IMR-90 (cell line): ENCODE data around the gene ZFAND6. TPM values are rescaled to one million over a fixed set of nuclear protein-coding genes. Genes with fewer than 3 reads are reported as not detected.

Source experiments
- ATAC-seq: fragments of 200-7000 bp; cut with Tn5 transposase; 2 replicates; pipeline ENCODE4 v1.9.1; 2020; ENCODE audit warnings: low read depth, mild to moderate bottlenecking, moderate library complexity
- BruUV-seq: library from RNA; stranded (reverse); fragments of 400-500 nt; replicated peaks from 2 replicates; lab custom pipeline; 2021; lab: Mats Ljungman, UMichigan
- CTCF ChIA-PET: fragments of 300-600 bp; formaldehyde crosslinking; extraction: SDS; loops from one replicate; lab custom pipeline; 2021; ENCODE audit warnings: antibody characterized with exemption; lab: Yijun Ruan, JAX
- POLR2A ChIA-PET: fragments of 300-600 bp; sonication (Branson Sonifier 250); formaldehyde crosslinking; loops from one replicate; lab custom pipeline; 2022; ENCODE audit warnings: antibody characterized with exemption; ENCODE audit not compliant: unreplicated experiment; lab: Charles Lee
- DNase-seq: peaks from one replicate; pipeline ENCODE4 v3.0.0; 2013
- H2AFZ ChIP-seq: replicated peaks from 2 replicates; pipeline ENCODE3; 2013; ENCODE audit warnings: low read length, mild to moderate bottlenecking; ENCODE audit not compliant: poor library complexity
- H2AK5ac ChIP-seq: 2 replicates; pipeline ENCODE4 v1.6.1; 2013; ENCODE audit warnings: low read depth, low read length, inconsistent platforms
- H2AK9ac ChIP-seq: replicated peaks from 2 replicates; pipeline ENCODE3; 2013; ENCODE audit warnings: mild to moderate bottlenecking, low read depth, low read length, moderate library complexity; ENCODE audit not compliant: poor library complexity
- H2BK120ac ChIP-seq: 2 replicates; pipeline ENCODE4 v1.6.1; 2013; ENCODE audit warnings: low read depth, low read length, inconsistent platforms
- H2BK15ac ChIP-seq: 3 replicates; pipeline ENCODE4 v1.6.1; 2013; ENCODE audit warnings: low read depth, low read length, inconsistent platforms
- H2BK20ac ChIP-seq: 2 replicates; pipeline ENCODE4 v1.6.1; 2013; ENCODE audit warnings: low read depth, mild to moderate bottlenecking, inconsistent platforms, low read length, moderate library complexity
- H2BK5ac ChIP-seq: 2 replicates; pipeline ENCODE4 v1.6.1; 2013; ENCODE audit warnings: mild to moderate bottlenecking, low read depth, low read length, inconsistent platforms; ENCODE audit not compliant: poor library complexity, severe bottlenecking
- H3K14ac ChIP-seq: replicated peaks from 2 replicates; pipeline ENCODE4 v1.6.1; 2013; ENCODE audit warnings: low read depth, low read length, inconsistent platforms
- H3K18ac ChIP-seq: 2 replicates; pipeline ENCODE4 v1.6.1; 2013; ENCODE audit warnings: low read depth, low read length, control low read depth
- H3K23ac ChIP-seq: 2 replicates; pipeline ENCODE4 v1.6.1; 2013; ENCODE audit warnings: low read depth, low read length, inconsistent platforms
- H3K27ac ChIP-seq: 2 replicates; pipeline ENCODE4 v1.5.1; 2013; ENCODE audit warnings: mild to moderate bottlenecking, control low read depth, low read length; ENCODE audit not compliant: insufficient read depth
- H3K27me3 ChIP-seq: 2 replicates; pipeline ENCODE4 v1.6.1; 2013; ENCODE audit warnings: low read length; ENCODE audit not compliant: control insufficient read depth, insufficient read depth
- H3K36me3 ChIP-seq: 2 replicates; pipeline ENCODE4 v1.6.1; 2013; ENCODE audit warnings: low read length, mixed read lengths; ENCODE audit not compliant: control insufficient read depth, insufficient read depth
- H3K4ac ChIP-seq: 2 replicates; pipeline ENCODE4 v1.6.1; 2013; ENCODE audit warnings: low read depth, low read length, inconsistent platforms
- H3K4me1 ChIP-seq: 2 replicates; pipeline ENCODE4 v1.6.1; 2013; ENCODE audit warnings: low read length, mixed read lengths; ENCODE audit not compliant: control insufficient read depth, insufficient read depth
- H3K4me2 ChIP-seq: 2 replicates; pipeline ENCODE4 v1.6.1; 2013; ENCODE audit warnings: low read depth, mild to moderate bottlenecking, control low read depth, low read length, moderate library complexity
- H3K4me3 ChIP-seq: 2 replicates; pipeline ENCODE4 v1.5.1; 2013; ENCODE audit warnings: low read depth, mild to moderate bottlenecking, control low read depth, low read length, moderate library complexity; ENCODE audit not compliant: insufficient read depth
- H3K56ac ChIP-seq: 2 replicates; pipeline ENCODE4 v1.6.1; 2013; ENCODE audit warnings: low read length, inconsistent platforms; ENCODE audit not compliant: insufficient read depth; ENCODE audit errors: extremely low read depth
- H3K79me1 ChIP-seq, 2 experiments: 2 replicates each; pipeline ENCODE4 v1.6.1; 2013; ENCODE audit warnings: low read length in 2 of 2, inconsistent platforms in 1 of 2, low read depth in 1 of 2
- H3K9ac ChIP-seq: 2 replicates; pipeline ENCODE4 v1.6.1; 2013; ENCODE audit warnings: low read depth, low read length, control low read depth
- H3K9me1 ChIP-seq: 2 replicates; pipeline ENCODE4 v1.6.1; 2013; ENCODE audit warnings: low read length, inconsistent platforms; ENCODE audit not compliant: insufficient read depth
- H3K9me3 ChIP-seq: 2 replicates; pipeline ENCODE4 v1.6.1; 2013; ENCODE audit warnings: low read length; ENCODE audit not compliant: control insufficient read depth, insufficient read depth
- H4K20me1 ChIP-seq: 2 replicates; pipeline ENCODE4 v1.6.1; 2013; ENCODE audit warnings: low read length, inconsistent platforms; ENCODE audit not compliant: insufficient read depth
- H4K5ac ChIP-seq: 2 replicates; pipeline ENCODE4 v1.6.1; 2013; ENCODE audit warnings: mild to moderate bottlenecking, low read depth, low read length, control low read depth
- H4K8ac ChIP-seq, 2 experiments: 2 replicates each; pipeline ENCODE4 v1.6.1; 2013; ENCODE audit warnings: low read depth in 2 of 2, low read length in 2 of 2, control low read depth in 1 of 2, inconsistent platforms in 1 of 2
- H4K91ac ChIP-seq: 2 replicates; pipeline ENCODE4 v1.6.1; 2013; ENCODE audit warnings: low read depth, low read length, inconsistent platforms; ENCODE audit not compliant: insufficient read depth
- CHD1 ChIP-seq: IDR thresholded peaks from 2 replicates; pipeline ENCODE4 v1.6.1; 2012; ENCODE audit warnings: low read depth, low read length, improper control_type of control experiment
- MAFK ChIP-seq: IDR thresholded peaks from 2 replicates; pipeline ENCODE4 v1.6.1; 2012; ENCODE audit warnings: low read depth, low read length, improper control_type of control experiment
- RCOR1 ChIP-seq: IDR thresholded peaks from 2 replicates; pipeline ENCODE4 v1.6.1; 2012; ENCODE audit warnings: mild to moderate bottlenecking, low read length, improper control_type of control experiment; ENCODE audit not compliant: insufficient replicate concordance
- RFX5 ChIP-seq: IDR thresholded peaks from 2 replicates; pipeline ENCODE4 v1.8.0; 2012; ENCODE audit warnings: low read depth, mild to moderate bottlenecking, low read length, moderate library complexity
- WGBS, 2 experiments: methylation state at CpG; one replicate each; pipeline versions ENCODE4 v1.1.5 to v1.1.7; 2013; ENCODE audit warnings: missing lambda C conversion rate in 2 of 2; ENCODE audit not compliant: insufficient read length in 1 of 2; ENCODE audit errors: extremely low coverage in 2 of 2; 5-methylcytosine and 5-hydroxymethylcytosine counted together
- dilution Hi-C: fragments of 300-500 bp; cut with HindIII; formaldehyde crosslinking; loops from one replicate; pipeline ENCODE4 v1.14.3; 2018; ENCODE audit warnings: low sequenced_read_pairs; ENCODE audit not compliant: unreplicated experiment
- in situ Hi-C: fragments of 300-500 bp; cut with MboI; formaldehyde crosslinking; loops from 3 replicates; pipeline ENCODE4 v1.14.3; 2019; ENCODE audit warnings: low sequenced_read_pairs, inconsistent platforms, mixed read lengths
- intact Hi-C: fragments of 100-400 bp; cut with micrococcal nuclease; formaldehyde crosslinking; loops from 2 replicates; pipeline ENCODE4 v1.10.0; 2022
- polyA plus RNA-seq, 3 experiments: library from polyadenylated mRNA; depleted of rRNA; stranded (reverse); fragments of >200 nt; gene quantifications; 2 replicates each; pipeline ENCODE4 v1.2.3, GENCODE V29; 2012; ENCODE audit warnings: low replicate concordance in 1 of 3
- total RNA-seq: library from RNA; depleted of rRNA; stranded (reverse); fragments of >200 nt; gene quantifications from 2 replicates; pipeline ENCODE4 v1.2.3, GENCODE V29; 2012

The ZFAND6 gene
- total and polyA plus RNA-seq, 2 of the 4 experiments (the other 2 are of a cell fraction) = 77.5 to 96.4 TPM

GRCh38 chr15:80163217-80163616 lies 103.7 kb downstream of the ZFAND6 start:
- Histone ChIP-seq H2AK5ac (no peak overlapping the region; the same call in 1 of the 2 replicates), H4K91ac (no peak overlapping the region), H2AK9ac (peak overlapping the region; percentile 15), H3K36me3 (peaks cover 13% of the 10 kb centered on the region; the same call in 1 of the 2 replicates), H3K4me1 (peaks cover 26% of the 10 kb centered on the region), H3K27me3 (no peaks in the 10 kb centered on the region), H3K23ac (no peak overlapping the region), H2BK5ac (no peak overlapping the region), H3K9ac (no peak overlapping the region), H2BK15ac (no peak overlapping the region), H2BK20ac (no peak overlapping the region), H3K56ac (no peak overlapping the region), H3K27ac (no peak overlapping the region), H3K4ac (no peak overlapping the region), H3K4me2 (no peak overlapping the region), H3K79me1 (peaks cover 0 to 12% of the 10 kb centered on the region in 2 experiments; a peak in 1 of 4 replicates), H4K5ac (no peak overlapping the region), H2AFZ (no peak overlapping the region), H3K9me1 (peaks cover 26% of the 10 kb centered on the region), H2BK120ac (no peak overlapping the region), H3K14ac (no peak overlapping the region), H3K9me3 (no peaks in the 10 kb centered on the region), H3K18ac (no peak overlapping the region), H4K8ac (no peak overlapping the region), H4K20me1 (no peaks in the 10 kb centered on the region), H3K4me3 (no peak overlapping the region)
- no peak for ATAC-seq
- dilution Hi-C loops (no loop called here), intact Hi-C loops (no loop called here), in situ Hi-C loops (no loop called here)
- POLR2A ChIA-PET = no interaction called here
- TF ChIP-seq RCOR1 (no peak), CHD1 (no peak), MAFK (no peak), RFX5 (no peak)
- BruUV-seq = no TSS peak
- WGBS, 2 experiments = no CpG with 5 or more reads among the region's 5 CpGs
- DNase-seq = no peak
- CTCF ChIA-PET = no interaction called here
